Measurements from ENCODE around the gene TAPBPL.
"Not testable (repeated sequence)": the region's sequence is repeated elsewhere in the genome, so short reads cannot be mapped to it uniquely, and the experiment has no call there.

TAPBPL gene

GRCh38 chr12:6494968-6495367 lies 43.1 kb downstream of the TAPBPL start (continued):
- TF ChIP-seq POU6F1 (CRISPR knock-in tag; IDR thresholded peaks at IDR 0.05; ENCODE audit: borderline replicate concordance, low read depth) (no peak), ARNTL (CRISPR knock-in tag; IDR thresholded peaks at IDR 0.05; ENCODE audit: borderline replicate concordance, low read depth) (no peak), RARB (CRISPR knock-in tag; IDR thresholded peaks at IDR 0.05) (no peak), PATZ1 (CRISPR knock-in tag; IDR thresholded peaks at IDR 0.05; ENCODE audit: borderline replicate concordance) (no peak), TCF4 (CRISPR knock-in tag; IDR thresholded peaks at IDR 0.05; ENCODE audit: borderline replicate concordance) (no peak), GLIS3 (CRISPR knock-in tag; IDR thresholded peaks at IDR 0.05) (no peak), TOX (CRISPR knock-in tag; IDR thresholded peaks at IDR 0.05; ENCODE audit: borderline replicate concordance) (no peak)

- not testable (repeated sequence) for ATAC-seq
Observed at GRCh38 chr12:6497291-6497690, 45.4 kb downstream of the TAPBPL start.

GRCh38 chr12:6500466-6500865 lies 48.6 kb downstream of the TAPBPL start:
- TF ChIP-seq POU6F1 (CRISPR knock-in tag; IDR thresholded peaks at IDR 0.05; ENCODE audit: borderline replicate concordance, low read depth) (no peak), ZNF8 (CRISPR knock-in tag; IDR thresholded peaks at IDR 0.05) (no peak), PATZ1 (CRISPR knock-in tag; IDR thresholded peaks at IDR 0.05; ENCODE audit: borderline replicate concordance) (no peak), ESRRG (CRISPR knock-in tag; IDR thresholded peaks at IDR 0.05) (no peak), OSR1 (CRISPR knock-in tag; IDR thresholded peaks at IDR 0.05) (no peak), ZFP30 (CRISPR knock-in tag; IDR thresholded peaks at IDR 0.05) (no peak), RARB (CRISPR knock-in tag; IDR thresholded peaks at IDR 0.05) (no peak), TSHZ2 (CRISPR knock-in tag; IDR thresholded peaks at IDR 0.05) (no peak), ARNTL (CRISPR knock-in tag; IDR thresholded peaks at IDR 0.05; ENCODE audit: borderline replicate concordance, low read depth) (no peak), ISL1 (CRISPR knock-in tag; IDR thresholded peaks at IDR 0.05) (no peak), CSRNP3 (CRISPR knock-in tag; IDR thresholded peaks at IDR 0.05) (no peak), ZNF70 (CRISPR knock-in tag; IDR thresholded peaks at IDR 0.05) (no peak), CREB5 (CRISPR knock-in tag; IDR thresholded peaks at IDR 0.05; ENCODE audit: low read depth) (no peak)
- ATAC-seq: no peak
